ENCODE measurements around the gene HOXC12.

- TF ChIP-seq TCF4 (CRISPR knock-in tag; IDR thresholded peaks at IDR 0.05; ENCODE audit: borderline replicate concordance) (no peak), PPARA (CRISPR knock-in tag; IDR thresholded peaks at IDR 0.05; ENCODE audit: borderline replicate concordance) (no peak), ZFP30 (CRISPR knock-in tag; IDR thresholded peaks at IDR 0.05) (no peak), CREB5 (CRISPR knock-in tag; IDR thresholded peaks at IDR 0.05; ENCODE audit: low read depth) (no peak)
Measured at GRCh38 chr12:53939141-53940108, 15.3 kb upstream of the HOXC12 start.
